Measurements from ENCODE around the gene PTK6.

- TF ChIP-seq, protein P1, sequence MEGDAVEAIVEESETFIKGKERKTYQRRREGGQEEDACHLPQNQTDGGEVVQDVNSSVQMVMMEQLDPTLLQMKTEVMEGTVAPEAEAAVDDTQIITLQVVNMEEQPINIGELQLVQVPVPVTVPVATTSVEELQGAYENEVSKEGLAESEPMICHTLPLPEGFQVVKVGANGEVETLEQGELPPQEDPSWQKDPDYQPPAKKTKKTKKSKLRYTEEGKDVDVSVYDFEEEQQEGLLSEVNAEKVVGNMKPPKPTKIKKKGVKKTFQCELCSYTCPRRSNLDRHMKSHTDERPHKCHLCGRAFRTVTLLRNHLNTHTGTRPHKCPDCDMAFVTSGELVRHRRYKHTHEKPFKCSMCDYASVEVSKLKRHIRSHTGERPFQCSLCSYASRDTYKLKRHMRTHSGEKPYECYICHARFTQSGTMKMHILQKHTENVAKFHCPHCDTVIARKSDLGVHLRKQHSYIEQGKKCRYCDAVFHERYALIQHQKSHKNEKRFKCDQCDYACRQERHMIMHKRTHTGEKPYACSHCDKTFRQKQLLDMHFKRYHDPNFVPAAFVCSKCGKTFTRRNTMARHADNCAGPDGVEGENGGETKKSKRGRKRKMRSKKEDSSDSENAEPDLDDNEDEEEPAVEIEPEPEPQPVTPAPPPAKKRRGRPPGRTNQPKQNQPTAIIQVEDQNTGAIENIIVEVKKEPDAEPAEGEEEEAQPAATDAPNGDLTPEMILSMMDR (IDR thresholded peaks at IDR 0.05): no peak
- TF ChIP-seq POLR2A (IDR thresholded peaks at IDR 0.05): no peak
Observed at GRCh38 chr20:63494084-63494419, 43.1 kb downstream of the PTK6 start.

Measured in Peyer's patch (tissue), 4 donors.